Endothelial cell of umbilical vein (primary cell): ENCODE results near the gene TSKU. TPM values are rescaled to one million over a fixed set of nuclear protein-coding genes. Genes with fewer than 3 reads are reported as not detected.

Source experiments
- BruUV-seq: library from RNA; stranded (reverse); fragments of 400-500 nt; replicated peaks from 2 replicates; lab custom pipeline; 2021; lab: Mats Ljungman, UMichigan
- CTCF ChIA-PET: fragments of 300-600, 350-600 bp; sonication (Branson Sonifier 250); formaldehyde crosslinking; loops from one replicate; lab custom pipeline; 2021; ENCODE audit warnings: antibody characterized with exemption, inconsistent platforms; lab: Charles Lee
- POLR2A ChIA-PET: fragments of 300-600, 350-600 bp; sonication (Branson Sonifier 250); formaldehyde crosslinking; loops from one replicate; lab custom pipeline; 2021; ENCODE audit warnings: antibody characterized with exemption, inconsistent platforms; lab: Charles Lee
- DNase-seq: peaks from one replicate; pipeline ENCODE4 v3.0.0-alpha.2; 2011; ENCODE audit warnings: low read depth, low spot score
- FAIRE-seq: peaks from 2 replicates; lab custom pipeline; 2011; peaks lifted over from hg19 to GRCh38; lab: Jason Lieb, UNC
- H2AFZ ChIP-seq: 2 replicates; pipeline ENCODE4 v1.6.0; 2012; ENCODE audit warnings: low read depth, low read length, control low read depth, inconsistent platforms
- H3K27ac ChIP-seq: 2 replicates; pipeline ENCODE4 v1.5.1; 2011; ENCODE audit warnings: low read depth, mild to moderate bottlenecking, control low read depth, low read length, moderate library complexity; ENCODE audit not compliant: insufficient read depth
- H3K27me3 ChIP-seq, 2 experiments: 2 replicates each; pipeline versions ENCODE4 v1.6.0 to v1.6.1; 2011; ENCODE audit warnings: low read length in 2 of 2, mixed read lengths in 1 of 2; ENCODE audit not compliant: control insufficient read depth in 2 of 2, insufficient read depth in 2 of 2
- H3K36me3 ChIP-seq, 2 experiments: 2 replicates in 1 of 2; 3 replicates in 1 of 2; pipeline ENCODE4 v1.5.1; 2011; ENCODE audit warnings: low read length in 2 of 2, mild to moderate bottlenecking in 1 of 2, moderate library complexity in 1 of 2; ENCODE audit not compliant: control insufficient read depth in 2 of 2, insufficient read depth in 2 of 2; ENCODE audit errors: extremely low read depth in 1 of 2
- H3K4me1 ChIP-seq: 3 replicates; pipeline ENCODE4 v1.5.1; 2011; ENCODE audit warnings: mild to moderate bottlenecking, low read length; ENCODE audit not compliant: control insufficient read depth, insufficient read depth; ENCODE audit errors: extremely low read depth
- H3K4me2 ChIP-seq: 2 replicates; pipeline ENCODE4 v1.6.1; 2011; ENCODE audit warnings: low read length, control low read depth, mixed read lengths; ENCODE audit not compliant: insufficient read depth
- H3K4me3 ChIP-seq, 3 experiments: fragments of 200-600 bp in 1 of 3; sonication (generic), shearing (Covaris generic) in 1 of 3; replicated peaks in 1 of 3; 2 replicates each; pipeline ENCODE4 v1.5.1; 2011 to 2016; ENCODE audit warnings: control low read depth in 3 of 3, low read length in 3 of 3, mild to moderate bottlenecking in 2 of 3, inconsistent platforms in 1 of 3, low read depth in 1 of 3, moderate library complexity in 1 of 3; ENCODE audit not compliant: insufficient read depth in 1 of 3
- H3K79me2 ChIP-seq: 2 replicates; pipeline ENCODE4 v1.6.0; 2012; ENCODE audit warnings: low read length, inconsistent platforms; ENCODE audit not compliant: control insufficient read depth, insufficient read depth
- H3K9ac ChIP-seq: replicated peaks from 2 replicates; pipeline ENCODE3; 2011; ENCODE audit warnings: low read length, control low read depth; ENCODE audit not compliant: insufficient read depth; ENCODE audit errors: extremely low read depth
- H3K9me1 ChIP-seq: replicated peaks from 3 replicates; pipeline ENCODE4 v1.6.0; 2011; ENCODE audit warnings: mild to moderate bottlenecking, low read length; ENCODE audit not compliant: control insufficient read depth, insufficient read depth; ENCODE audit errors: extremely low read depth
- H3K9me3 ChIP-seq: replicated peaks from 2 replicates; pipeline ENCODE4 v1.5.1; 2012; ENCODE audit warnings: low read length, inconsistent platforms; ENCODE audit not compliant: control insufficient read depth, insufficient read depth
- H4K20me1 ChIP-seq: replicated peaks from 2 replicates; pipeline ENCODE3; 2011; ENCODE audit warnings: mild to moderate bottlenecking, low read length; ENCODE audit not compliant: control insufficient read depth, insufficient read depth; ENCODE audit errors: extremely low read depth
- EZH2 ChIP-seq: IDR thresholded peaks from 2 replicates; pipeline ENCODE4 v1.6.1; 2012; ENCODE audit warnings: borderline replicate concordance, low read depth, mild to moderate bottlenecking, moderate library complexity, low read length, inconsistent platforms; ENCODE audit not compliant: severe bottlenecking
- FOS ChIP-seq: IDR thresholded peaks from 2 replicates; pipeline ENCODE4 v1.6.1; 2011; ENCODE audit warnings: mild to moderate bottlenecking, low read length, moderate library complexity, borderline replicate concordance; ENCODE audit not compliant: insufficient read depth
- GATA2 ChIP-seq: IDR thresholded peaks from 2 replicates; pipeline ENCODE4 v1.7.0; 2011; ENCODE audit warnings: low read depth, mild to moderate bottlenecking, moderate library complexity, mixed read lengths, low read length; ENCODE audit not compliant: insufficient read length, insufficient read depth
- JUN ChIP-seq: IDR thresholded peaks from 2 replicates; pipeline ENCODE4 v1.6.1; 2011; ENCODE audit warnings: borderline replicate concordance, low read depth; ENCODE audit not compliant: insufficient read length, insufficient read depth
- MYC ChIP-seq: IDR thresholded peaks from one replicate; pipeline ENCODE4 v1.6.1; 2011; ENCODE audit warnings: mild to moderate bottlenecking, low read depth, low read length
- POLR2A ChIP-seq: IDR thresholded peaks from 2 replicates; pipeline ENCODE4 v1.6.1; 2012; ENCODE audit warnings: low read depth, mild to moderate bottlenecking, control low read depth, low read length
- POLR2AphosphoS5 ChIP-seq: IDR thresholded peaks from 2 replicates; pipeline ENCODE4 v1.6.1; 2012; ENCODE audit warnings: low read depth, mild to moderate bottlenecking, control low read depth, low read length, moderate library complexity; ENCODE audit not compliant: insufficient read depth
- dilution Hi-C: fragments of 300-500 bp; cut with MboI; formaldehyde crosslinking; loops from one replicate; pipeline ENCODE4 v1.15.0; 2019; ENCODE audit warnings: low sequenced_read_pairs; ENCODE audit not compliant: extremely low pct_ligation_motif_present
- intact Hi-C: fragments of 100-400 bp; cut with micrococcal nuclease; formaldehyde crosslinking; loops from one replicate; pipeline ENCODE4 v1.10.0; 2022
- polyA plus RNA-seq, 4 experiments: library from polyadenylated mRNA; depleted of rRNA in 3 of 4; stranded (reverse) in 3 of 4; unstranded in 1 of 4; fragments of >200 nt; gene quantifications; 2 replicates each; pipeline versions ENCODE4 v1.2.1 to v1.2.3, GENCODE V29; 2011 to 2012; ENCODE audit warnings: missing spikeins in 1 of 4
- total RNA-seq: library from RNA; stranded (reverse); gene quantifications from 2 replicates; pipeline ENCODE4 v1.2.3, GENCODE V29; 2021
- TF ChIP-seq, protein P1 (sequence below), 2 donors: IDR thresholded peaks; 1 replicate in 1 of 2; 2 replicates in 1 of 2; pipeline ENCODE4 v1.5.1; 2011; ENCODE audit warnings: low read length in 2 of 2, mild to moderate bottlenecking in 2 of 2, moderate library complexity in 2 of 2, control low read depth in 1 of 2, inconsistent platforms in 1 of 2, low read depth in 1 of 2; ENCODE audit not compliant: insufficient read depth in 1 of 2; ENCODE audit errors: extremely low read depth in 1 of 2
- TF ChIP-seq, protein P2 (sequence below): IDR thresholded peaks from 2 replicates; pipeline ENCODE4 v1.6.1; 2011; ENCODE audit not compliant: insufficient read depth, insufficient read length

TSKU gene
- total and polyA plus RNA-seq, 2 donors (not counting 3 experiments of a cell fraction or from before 2014, with no cell fraction given), result 16.2 to 21.2 TPM

DNA sequence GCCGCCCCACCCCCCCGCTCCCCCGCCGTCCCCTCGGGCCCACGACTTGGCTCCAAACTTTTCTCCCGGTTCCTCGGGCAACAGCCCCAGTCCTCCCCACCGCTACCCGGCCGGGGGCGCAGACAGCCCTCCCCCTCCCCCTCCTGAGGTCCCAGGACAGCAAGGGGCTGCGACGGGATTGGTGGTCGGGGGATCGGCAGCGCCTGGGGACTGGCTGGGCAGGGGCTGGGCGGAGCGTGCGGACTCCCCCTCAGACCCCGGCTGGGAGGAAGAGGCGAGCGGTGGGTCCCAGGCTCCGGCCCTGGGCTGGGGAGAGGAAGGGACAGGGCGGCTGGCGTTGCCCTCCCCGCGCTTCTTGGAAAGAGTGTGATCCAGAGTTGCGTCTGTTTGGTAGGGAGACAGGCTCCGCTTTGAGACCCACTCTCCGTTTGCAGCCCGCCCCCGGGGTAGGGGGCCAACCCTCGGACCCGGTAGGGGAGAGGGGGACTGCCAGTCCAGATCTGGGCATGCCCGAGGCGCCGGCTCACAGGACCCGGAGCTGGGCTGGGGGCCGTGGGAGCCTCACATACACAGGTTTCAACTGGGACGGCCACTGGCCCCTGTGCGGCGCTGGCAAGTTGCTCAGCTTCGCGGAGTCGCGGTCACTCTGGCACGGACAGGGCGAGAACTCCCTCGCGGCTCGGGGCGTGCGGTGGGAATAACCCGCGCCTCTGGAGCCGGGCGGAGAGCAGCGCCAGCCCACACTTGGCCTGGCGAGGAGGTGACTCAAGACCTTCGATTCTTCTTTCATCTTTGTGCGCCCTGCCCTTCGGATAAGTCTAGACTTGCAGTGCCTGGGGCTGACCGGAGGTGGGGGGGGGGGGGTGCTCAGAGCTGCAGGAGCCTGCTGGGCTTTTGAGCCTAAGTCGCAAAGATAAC lies 999 bp downstream of the TSKU start:
- no TSS peak for BruUV-seq

DNA sequence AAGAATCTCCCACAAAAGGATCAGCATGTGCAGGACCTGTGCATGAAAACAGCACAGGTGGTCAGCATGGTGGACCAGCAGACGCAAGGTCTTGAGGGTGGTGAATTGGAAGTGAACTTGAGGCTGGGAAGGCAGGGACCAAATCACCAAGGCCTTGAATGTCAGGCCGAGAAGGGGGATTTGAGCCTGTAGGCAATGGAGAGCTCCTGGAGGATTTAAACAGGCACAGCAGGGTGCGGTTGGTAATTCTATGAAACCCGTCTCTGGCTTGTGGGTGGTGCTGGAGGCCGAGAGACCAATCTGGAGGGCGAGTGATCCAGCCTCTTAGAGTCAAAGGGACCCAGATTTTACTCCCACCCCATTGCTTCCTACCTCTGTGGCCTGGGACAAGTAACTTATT lies 2.4 kb downstream of the TSKU start:
- Histone ChIP-seq H3K36me3 (no peaks in the 10 kb centered on the region), H3K27me3 (no peaks in the 10 kb centered on the region), H3K9me1 (no peaks in the 10 kb centered on the region), H2AFZ (no peak overlapping the region), H3K27ac (no peak overlapping the region), H4K20me1 (peaks cover 3% of the 10 kb centered on the region), H3K79me2 (peaks cover 41% of the 10 kb centered on the region), H3K9me3 (no peaks in the 10 kb centered on the region), H3K4me3 (no peak overlapping the region), H3K4me2 (no peak overlapping the region), H3K9ac (no peak overlapping the region), H3K4me1 (peaks cover 2% of the 10 kb centered on the region)
- dilution Hi-C loops (no loop called here), intact Hi-C loops (no loop called here)
- no TSS peak for BruUV-seq
- FAIRE-seq, result no peak
- ChIA-PET CTCF (interaction anchor here (1.0 to 3.0 kb wide), 3 partner anchors 13 to 51 kb away, joined by 3 to 15 read pairs (median 9); no protein-coding TSS in a partner anchor), POLR2A (no interaction called here)
- DNase-seq, result no peak
- TF ChIP-seq JUN (no peak), POLR2A (no peak), FOS (no peak), EZH2 (no peak), GATA2 (no peak), MYC (no peak), POLR2AphosphoS5 (no peak)
- TF ChIP-seq, protein P1, sequence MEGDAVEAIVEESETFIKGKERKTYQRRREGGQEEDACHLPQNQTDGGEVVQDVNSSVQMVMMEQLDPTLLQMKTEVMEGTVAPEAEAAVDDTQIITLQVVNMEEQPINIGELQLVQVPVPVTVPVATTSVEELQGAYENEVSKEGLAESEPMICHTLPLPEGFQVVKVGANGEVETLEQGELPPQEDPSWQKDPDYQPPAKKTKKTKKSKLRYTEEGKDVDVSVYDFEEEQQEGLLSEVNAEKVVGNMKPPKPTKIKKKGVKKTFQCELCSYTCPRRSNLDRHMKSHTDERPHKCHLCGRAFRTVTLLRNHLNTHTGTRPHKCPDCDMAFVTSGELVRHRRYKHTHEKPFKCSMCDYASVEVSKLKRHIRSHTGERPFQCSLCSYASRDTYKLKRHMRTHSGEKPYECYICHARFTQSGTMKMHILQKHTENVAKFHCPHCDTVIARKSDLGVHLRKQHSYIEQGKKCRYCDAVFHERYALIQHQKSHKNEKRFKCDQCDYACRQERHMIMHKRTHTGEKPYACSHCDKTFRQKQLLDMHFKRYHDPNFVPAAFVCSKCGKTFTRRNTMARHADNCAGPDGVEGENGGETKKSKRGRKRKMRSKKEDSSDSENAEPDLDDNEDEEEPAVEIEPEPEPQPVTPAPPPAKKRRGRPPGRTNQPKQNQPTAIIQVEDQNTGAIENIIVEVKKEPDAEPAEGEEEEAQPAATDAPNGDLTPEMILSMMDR (IDR thresholded peaks at IDR 0.05; ENCODE audit: extremely low read depth in 1 of 2, insufficient read depth in 1 of 2, low read depth in 1 of 2, low read length in 2 of 2), result no peak
- TF ChIP-seq, protein P2, sequence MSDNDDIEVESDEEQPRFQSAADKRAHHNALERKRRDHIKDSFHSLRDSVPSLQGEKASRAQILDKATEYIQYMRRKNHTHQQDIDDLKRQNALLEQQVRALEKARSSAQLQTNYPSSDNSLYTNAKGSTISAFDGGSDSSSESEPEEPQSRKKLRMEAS, result no peak

More for the DNA sequence above, 999 bp downstream of the TSKU start:
- Histone ChIP-seq H3K27me3 (peaks cover 0 to 2% of the 10 kb centered on the region in 2 experiments), H2AFZ (peak overlapping the region; percentile 23), H3K9ac (peak overlapping the region; percentile 64), H3K4me1 (peaks cover 2% of the 10 kb centered on the region), H3K9me1 (no peaks in the 10 kb centered on the region), H3K4me3 (peak overlapping the region; percentile 57 to 91 (median 75)), H3K36me3 (no peaks in the 10 kb centered on the region), H4K20me1 (no peaks in the 10 kb centered on the region), H3K27ac (peak overlapping the region; percentile 38), H3K4me2 (peak overlapping the region; percentile 55), H3K79me2 (peaks cover 33% of the 10 kb centered on the region), H3K9me3 (no peaks in the 10 kb centered on the region)
- dilution Hi-C loops (no loop called here), intact Hi-C loops (loop anchor here (1.0 to 2.0 kb wide), 6 partner anchors 15 to 77 kb away; partner anchors contain the start of gene ACER3)
- no peak for TF ChIP-seq FOS
- TF ChIP-seq POLR2A, result peak; percentile 65
- DNase-seq (peak; percentile 84), FAIRE-seq (peak; percentile 38)
- ChIA-PET POLR2A (no interaction called here), CTCF (interaction anchor here (0.9 to 1.7 kb wide), 3 partner anchors 15 to 62 kb away, joined by 3 to 9 read pairs (median 3); no protein-coding TSS in a partner anchor)
